ENCODE results near the gene TP63.
A peak's percentile ranks its signal among the peaks of the same experiment; 100 is the strongest.

Gene TP63

GRCh38 chr3:189936201-189936945 lies 305.2 kb downstream of the TP63 start:
- DNase-seq (ENCODE audit: low read depth): no peak

DNA sequence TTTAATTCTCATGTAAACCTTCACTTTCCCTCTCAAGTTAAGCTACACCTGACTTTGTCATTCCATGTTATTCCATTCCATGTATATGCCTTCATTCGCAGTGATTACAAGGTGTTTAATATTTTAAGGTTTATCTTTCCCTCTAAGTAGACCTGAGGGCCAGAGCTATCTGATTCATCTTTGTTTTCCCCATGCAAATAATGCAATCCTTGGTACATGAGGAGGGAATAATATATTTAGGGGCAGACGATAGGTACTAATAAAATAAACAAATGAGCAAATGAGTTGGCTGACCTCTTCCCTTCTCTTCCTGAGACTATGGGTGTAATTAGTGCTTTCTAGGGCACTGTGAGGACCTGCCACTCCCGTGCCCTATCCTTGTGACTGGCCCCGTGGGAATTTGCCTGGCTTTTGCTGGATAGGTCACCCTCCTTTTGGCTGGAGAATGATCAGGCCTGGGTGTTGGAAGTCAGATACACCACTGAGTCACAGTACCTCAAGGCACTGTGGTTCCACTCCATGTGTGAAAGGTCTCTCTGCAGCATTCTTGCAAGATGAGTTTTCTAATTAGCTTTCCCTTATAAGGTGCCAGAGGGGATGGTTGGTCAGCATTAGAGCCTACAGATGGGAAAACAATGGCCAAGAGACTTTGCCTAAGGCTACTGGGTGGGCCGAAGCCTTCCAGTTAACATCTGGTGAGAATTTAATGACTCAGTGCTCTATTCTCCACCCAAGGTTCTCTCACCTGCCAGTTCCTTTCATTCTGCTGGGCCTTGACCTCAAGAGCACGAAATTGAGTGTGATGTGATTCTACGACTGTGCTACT lies 306.3 kb downstream of the TP63 start:
- peak; percentile 94 for DNase-seq (ENCODE audit: low read depth)

GRCh38 chr3:189941125-189941524 lies 309.9 kb downstream of the TP63 start:
- DNase-seq (ENCODE audit: low read depth): no peak

- peak; percentile 59 for DNase-seq (ENCODE audit: low read depth)
These were observed 310.5 kb downstream of the TP63 start for GRCh38 chr3:189941679-189942078.

DNA sequence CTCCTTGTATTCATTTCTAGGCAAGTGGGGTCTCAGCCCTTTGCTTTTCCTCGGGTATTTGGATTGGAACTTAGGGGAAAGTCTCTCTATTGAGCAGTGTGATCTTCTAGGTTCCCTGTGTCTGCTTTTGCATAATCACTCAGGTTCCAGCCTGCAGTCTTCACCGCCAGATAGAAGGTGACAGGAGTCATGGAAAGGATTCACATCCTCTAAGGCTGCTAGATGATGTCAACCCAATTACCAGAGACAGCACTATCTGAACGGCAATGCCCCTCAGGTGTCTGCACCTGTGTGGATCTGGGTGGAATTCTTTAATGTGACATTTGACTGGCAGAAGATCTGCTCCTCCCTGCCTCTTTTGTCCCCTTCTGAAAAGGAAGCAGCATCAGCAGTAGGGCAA lies 311.8 kb downstream of the TP63 start:
- DNase-seq (ENCODE audit: low read depth): no peak

DNA sequence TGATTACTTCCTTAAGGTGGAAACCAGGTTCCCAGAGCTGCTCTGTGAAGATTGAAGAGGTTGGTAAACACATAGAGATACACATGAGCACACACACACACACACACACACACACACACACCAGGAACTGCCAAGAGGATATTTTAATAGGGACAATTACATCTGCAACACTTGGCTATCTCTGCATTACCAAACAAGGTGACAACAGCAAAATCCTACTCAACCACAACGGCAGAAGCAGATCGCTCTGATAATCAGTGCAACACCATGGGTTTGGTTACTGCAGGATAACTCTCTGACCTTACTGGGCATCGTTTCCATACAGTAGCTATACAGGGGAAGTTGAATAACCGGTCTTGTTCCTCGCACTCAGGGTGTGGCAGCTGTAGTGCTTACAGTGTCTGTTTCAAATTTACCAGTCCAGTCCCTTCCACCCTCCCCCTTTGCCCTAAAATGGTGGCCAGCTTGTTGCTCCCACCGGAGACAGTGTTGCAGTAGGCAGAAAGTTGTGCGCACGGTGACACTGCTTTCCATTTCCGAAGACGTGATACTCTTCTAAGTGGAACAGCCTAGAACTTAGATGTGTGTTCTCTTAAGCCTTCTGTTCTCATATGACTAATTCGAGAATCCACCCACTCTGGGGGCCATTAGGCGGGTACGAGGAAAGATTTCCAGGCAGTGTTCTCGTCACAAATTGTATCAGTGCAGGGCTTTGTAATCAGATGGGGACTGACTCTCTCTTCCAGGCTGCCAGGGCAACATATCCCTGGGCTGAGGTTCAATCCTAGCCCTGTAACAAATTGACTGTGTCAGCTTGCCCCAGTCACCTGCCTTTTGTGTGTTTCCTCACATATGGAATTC lies 313.3 kb downstream of the TP63 start:
- DNase-seq (ENCODE audit: low read depth): no peak

- DNase-seq (ENCODE audit: low read depth): no peak
These were observed 314.9 kb downstream of the TP63 start for GRCh38 chr3:189945935-189946709.
